Measurements from ENCODE around the gene MAPK1.

DNA sequence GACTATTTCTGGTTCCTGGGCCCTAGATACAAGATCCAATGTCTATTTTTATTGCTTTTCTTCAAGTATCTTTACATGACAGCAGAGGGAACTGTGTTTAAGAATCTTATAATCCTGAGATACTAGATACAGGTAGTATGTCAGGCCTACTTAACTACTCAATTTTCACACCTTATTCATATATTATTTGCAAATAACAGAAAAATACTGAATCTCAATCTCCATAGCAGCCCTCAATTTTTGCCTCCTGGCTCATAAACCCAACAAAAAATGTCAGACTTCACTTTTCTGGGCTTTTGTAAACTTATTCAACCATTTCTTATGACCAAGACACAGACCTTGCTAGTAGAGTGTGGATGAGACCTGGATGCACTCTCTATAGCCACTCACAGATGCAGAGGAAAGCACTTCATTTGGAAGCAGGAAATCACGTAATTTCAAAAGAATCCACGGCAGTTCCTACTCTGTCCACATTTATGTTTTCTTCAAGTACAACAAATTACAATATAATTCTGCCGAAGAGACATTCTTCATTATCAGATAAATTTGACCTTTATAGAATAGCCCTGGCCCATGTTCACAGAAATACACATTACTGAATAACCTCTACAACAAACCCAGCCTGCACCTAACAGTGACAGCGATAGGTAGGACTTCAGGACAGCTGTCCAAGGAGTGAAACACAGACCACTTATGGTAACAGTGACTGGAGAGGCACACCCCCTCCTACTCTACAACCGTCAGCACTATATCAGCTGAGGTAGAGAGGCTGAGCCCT is 69.8 kb downstream of the MAPK1 start:
- TF ChIP-seq, protein P1, sequence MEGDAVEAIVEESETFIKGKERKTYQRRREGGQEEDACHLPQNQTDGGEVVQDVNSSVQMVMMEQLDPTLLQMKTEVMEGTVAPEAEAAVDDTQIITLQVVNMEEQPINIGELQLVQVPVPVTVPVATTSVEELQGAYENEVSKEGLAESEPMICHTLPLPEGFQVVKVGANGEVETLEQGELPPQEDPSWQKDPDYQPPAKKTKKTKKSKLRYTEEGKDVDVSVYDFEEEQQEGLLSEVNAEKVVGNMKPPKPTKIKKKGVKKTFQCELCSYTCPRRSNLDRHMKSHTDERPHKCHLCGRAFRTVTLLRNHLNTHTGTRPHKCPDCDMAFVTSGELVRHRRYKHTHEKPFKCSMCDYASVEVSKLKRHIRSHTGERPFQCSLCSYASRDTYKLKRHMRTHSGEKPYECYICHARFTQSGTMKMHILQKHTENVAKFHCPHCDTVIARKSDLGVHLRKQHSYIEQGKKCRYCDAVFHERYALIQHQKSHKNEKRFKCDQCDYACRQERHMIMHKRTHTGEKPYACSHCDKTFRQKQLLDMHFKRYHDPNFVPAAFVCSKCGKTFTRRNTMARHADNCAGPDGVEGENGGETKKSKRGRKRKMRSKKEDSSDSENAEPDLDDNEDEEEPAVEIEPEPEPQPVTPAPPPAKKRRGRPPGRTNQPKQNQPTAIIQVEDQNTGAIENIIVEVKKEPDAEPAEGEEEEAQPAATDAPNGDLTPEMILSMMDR (IDR thresholded peaks at IDR 0.05) = no peak
- no peak for TF ChIP-seq POLR2A (IDR thresholded peaks at IDR 0.05)

All from esophagus squamous epithelium (tissue), 4 donors.